ENCODE data around the gene SLC44A2.

Gene SLC44A2

GRCh38 chr19:10682397-10683063, 57.2 kb downstream of the SLC44A2 start:
- no peak for DNase-seq (ENCODE audit: low read depth)

- DNase-seq (ENCODE audit: low read depth): no peak
Measured at GRCh38 chr19:10683064-10683426, 57.7 kb downstream of the SLC44A2 start.

DNA sequence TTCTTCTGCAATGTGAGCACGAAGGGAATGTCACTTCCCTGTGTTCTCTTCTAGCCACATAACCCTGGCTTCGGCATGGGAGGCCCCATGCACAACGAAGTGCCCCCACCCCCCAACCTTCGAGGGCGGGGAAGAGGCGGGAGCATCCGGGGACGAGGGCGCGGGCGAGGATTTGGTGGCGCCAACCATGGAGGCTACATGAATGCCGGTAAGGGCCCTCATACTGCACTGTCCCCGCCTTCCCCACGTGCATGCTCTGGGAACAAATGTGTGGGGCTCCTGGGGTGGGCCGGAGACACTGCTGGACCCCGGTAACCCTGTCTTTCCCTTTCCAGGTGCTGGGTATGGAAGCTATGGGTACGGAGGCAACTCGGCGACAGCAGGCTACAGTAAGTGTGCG, 58.2 kb downstream of the SLC44A2 start:
- no peak for DNase-seq (ENCODE audit: low read depth)

- DNase-seq (ENCODE audit: low read depth): no peak
Measured at GRCh38 chr19:10685210-10685609, 59.9 kb downstream of the SLC44A2 start.

DNA sequence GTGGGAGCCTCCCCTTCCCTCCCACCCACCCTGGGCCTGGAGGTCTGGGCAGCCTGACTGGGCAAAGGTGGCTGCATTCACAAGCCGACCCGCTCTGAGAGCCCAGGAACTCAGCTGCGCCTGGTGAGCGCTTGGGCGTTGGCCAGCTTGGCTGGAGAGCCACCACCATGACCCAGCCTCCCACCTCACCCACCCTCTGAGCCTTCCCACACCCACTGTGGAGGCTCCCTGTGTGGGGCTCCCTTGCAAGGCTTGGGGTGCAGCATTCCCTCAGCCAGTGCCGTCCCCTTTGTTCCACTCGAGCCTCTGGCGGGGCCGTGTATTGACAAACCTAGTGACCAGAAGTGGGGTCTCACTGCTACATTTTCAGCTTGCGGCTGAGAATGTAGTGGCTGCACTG, 60.8 kb downstream of the SLC44A2 start:
- no peak for DNase-seq (ENCODE audit: low read depth)

GRCh38 chr19:10686661-10687517, 61.5 kb downstream of the SLC44A2 start:
- no peak for DNase-seq (ENCODE audit: low read depth)

- no peak for DNase-seq (ENCODE audit: low read depth)
Measured at GRCh38 chr19:10687518-10688288, 62.4 kb downstream of the SLC44A2 start.

- DNase-seq (ENCODE audit: low read depth): no peak
Measured at GRCh38 chr19:10688545-10689280, 63.4 kb downstream of the SLC44A2 start.

GRCh38 chr19:10690341-10690781, 65.0 kb downstream of the SLC44A2 start:
- DNase-seq (ENCODE audit: low read depth): peak; percentile 31

DNA sequence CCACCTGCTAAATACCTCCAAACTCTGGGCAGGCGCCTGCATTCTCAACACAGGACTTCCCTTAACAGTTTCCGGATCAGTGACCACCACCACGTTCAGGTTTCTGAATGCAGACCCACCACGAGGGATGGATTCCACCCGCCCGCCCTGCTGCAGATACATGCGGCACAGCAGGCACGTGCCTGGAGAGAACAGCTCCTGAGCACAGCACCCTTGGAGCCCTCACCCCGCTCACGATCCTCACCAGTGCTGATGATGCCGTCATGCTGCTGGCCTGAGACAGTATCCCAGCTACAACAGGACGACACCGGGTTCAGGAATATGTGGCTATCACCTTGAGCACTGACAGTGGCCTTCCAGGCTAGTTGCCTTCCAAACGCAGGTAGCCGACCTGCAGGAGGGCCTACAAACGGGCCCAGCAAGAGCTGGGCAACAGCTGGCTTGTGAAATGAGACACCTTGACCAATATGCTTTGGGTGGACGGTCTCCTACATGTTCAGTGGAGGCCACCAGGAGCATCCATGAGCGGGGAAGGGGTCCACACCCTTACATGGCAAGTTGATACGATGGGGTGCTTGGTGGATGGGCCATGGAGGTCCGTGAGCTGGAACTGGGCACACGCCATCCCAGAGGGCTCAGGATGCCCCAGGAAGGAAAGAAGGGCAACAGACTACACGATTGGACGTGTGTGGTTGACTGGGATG, 66.0 kb downstream of the SLC44A2 start:
- no peak for DNase-seq (ENCODE audit: low read depth)

DNA sequence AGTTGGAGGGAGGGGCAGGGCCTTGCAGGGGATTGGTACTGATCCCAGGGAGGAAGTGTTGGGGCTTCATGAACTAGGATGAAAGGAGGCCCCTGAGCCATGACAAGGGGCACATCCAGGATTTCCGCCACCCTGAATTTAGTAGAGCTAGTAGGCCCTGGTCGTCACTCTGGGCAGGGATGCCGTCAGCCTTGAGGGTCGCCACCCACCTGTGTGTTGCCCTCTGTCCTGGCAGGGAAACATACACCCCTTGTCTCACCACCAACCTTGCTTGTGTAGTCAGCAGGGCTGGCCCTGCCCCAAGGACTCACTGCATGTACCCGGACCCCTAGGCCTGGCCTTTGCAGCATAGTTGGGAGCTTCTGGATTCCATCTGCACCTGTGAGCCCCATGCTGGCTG, 66.5 kb downstream of the SLC44A2 start:
- DNase-seq (ENCODE audit: low read depth): no peak

DNA sequence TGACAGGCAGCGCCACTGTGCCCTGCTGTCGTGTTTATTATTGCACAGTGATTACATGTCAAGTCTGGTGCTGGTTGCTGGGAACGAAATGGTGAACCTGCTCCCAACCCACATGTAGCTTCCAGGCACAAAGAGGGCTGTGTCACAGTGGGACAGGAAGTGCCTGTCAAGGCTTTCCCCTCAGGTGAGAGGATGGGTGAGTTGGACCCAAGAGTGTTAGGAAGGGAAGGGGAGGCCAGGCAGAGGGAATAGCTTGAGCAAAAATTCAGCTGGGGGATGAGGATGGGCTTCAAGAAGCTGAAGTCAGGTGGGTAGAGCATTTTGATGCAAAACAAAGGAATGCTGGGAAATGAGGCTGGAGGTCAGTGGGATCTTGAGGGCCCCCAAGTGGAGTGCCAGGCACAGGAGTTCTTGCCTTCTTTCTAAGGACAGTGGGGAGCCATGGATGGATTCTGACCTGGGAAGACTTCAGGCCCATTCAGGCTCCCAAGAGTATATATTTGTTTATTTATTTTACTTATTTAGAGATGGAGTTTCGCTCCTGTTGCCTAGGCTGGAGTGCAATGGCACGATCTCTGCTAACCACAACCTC, 67.4 kb downstream of the SLC44A2 start:
- DNase-seq (ENCODE audit: low read depth): no peak

All from GM04503 (cell line).